K562 (cell line): ENCODE measurements around the gene ZNF648. TPM values are rescaled to one million over a fixed set of nuclear protein-coding genes. Genes with fewer than 3 reads are reported as not detected.

Experiments
- ARHGAP35 ChIP-seq: fragments of 450-650 bp; IDR thresholded peaks from 2 replicates; pipeline ENCODE4 v1.6.1; 2018; ENCODE audit not compliant: partially characterized antibody
- ETV6 ChIP-seq, 3 experiments: fragments of 150-350 bp in 1 of 3; sonication (generic) in 1 of 3; formaldehyde crosslinking in 1 of 3; IDR thresholded peaks; 2 replicates each; pipeline versions ENCODE4 v1.6.1 to v1.8.0; 2014 to 2022; ENCODE audit warnings: borderline replicate concordance in 2 of 3, low read depth in 2 of 3, antibody characterized with exemption in 1 of 3, low read length in 1 of 3, mild to moderate bottlenecking in 1 of 3, missing genetic modification reagents in 1 of 3
- GABPA ChIP-seq: fragments of 200-800 bp; sonication (Bioruptor generic); conservative IDR thresholded peaks from 2 replicates; pipeline ENCODE4 v1.6.1; 2016; ENCODE audit warnings: low read depth, missing genetic modification characterization, missing compliant biosample characterization
- NCOA4 ChIP-seq: fragments of 450-650 bp; IDR thresholded peaks from 2 replicates; pipeline ENCODE4 v1.6.1; 2018; ENCODE audit warnings: mild to moderate bottlenecking; ENCODE audit not compliant: partially characterized antibody
- NFIC ChIP-seq: fragments of 450-650 bp; IDR thresholded peaks from 2 replicates; pipeline ENCODE4 v1.6.1; 2017; ENCODE audit warnings: mild to moderate bottlenecking, inconsistent platforms
- NR3C1 ChIP-seq: sonication (generic); formaldehyde crosslinking; IDR thresholded peaks from 2 replicates; pipeline ENCODE4 v1.8.1; 2022; ENCODE audit warnings: missing genetic modification reagents
- PCBP1 ChIP-seq: fragments of 200-400 bp; formaldehyde crosslinking; IDR thresholded peaks from 2 replicates; pipeline ENCODE4 v1.6.1; 2018; ENCODE audit warnings: mild to moderate bottlenecking, low read depth, low read length; ENCODE audit not compliant: poor library complexity, severe bottlenecking
- RBM34 ChIP-seq: fragments of 200-400 bp; formaldehyde crosslinking; IDR thresholded peaks from 2 replicates; pipeline ENCODE4 v1.6.1; 2018; ENCODE audit warnings: low read length, borderline replicate concordance; ENCODE audit not compliant: insufficient read depth
- SIX5 ChIP-seq, 2 experiments: IDR thresholded peaks; 2 replicates each; pipeline ENCODE4 v1.6.1; 2011; ENCODE audit warnings: low read length in 2 of 2, borderline replicate concordance in 1 of 2, low read depth in 1 of 2, mild to moderate bottlenecking in 1 of 2, moderate library complexity in 1 of 2; ENCODE audit not compliant: insufficient read depth in 1 of 2
- SUPT5H ChIP-seq: fragments of 450-650 bp; IDR thresholded peaks from 2 replicates; pipeline ENCODE4 v1.6.1; 2016
- YY1 ChIP-seq, 3 experiments: IDR thresholded peaks; 2 replicates each; pipeline ENCODE4 v1.6.1; 2011; ENCODE audit warnings: low read length in 2 of 3, mild to moderate bottlenecking in 2 of 3, moderate library complexity in 2 of 3, borderline replicate concordance in 1 of 3, control low read depth in 1 of 3, low read depth in 1 of 3; ENCODE audit not compliant: insufficient read depth in 3 of 3, insufficient replicate concordance in 2 of 3, control insufficient read depth in 1 of 3, insufficient read length in 1 of 3; ENCODE audit errors: extremely low read depth in 1 of 3
- ZNF224 ChIP-seq: sonication (generic); formaldehyde crosslinking; IDR thresholded peaks from 2 replicates; pipeline ENCODE4 v1.8.0; 2022; ENCODE audit warnings: mild to moderate bottlenecking, missing genetic modification reagents
- ZNF316 ChIP-seq: fragments of 450-650 bp; IDR thresholded peaks from 2 replicates; pipeline ENCODE4 v1.6.1; 2016
- ZNF324 ChIP-seq: fragments of 250-450 bp; sonication (Bioruptor Pico); IDR thresholded peaks from 2 replicates; pipeline ENCODE4 v1.4.0; 2020; ENCODE audit warnings: mild to moderate bottlenecking
- ZNF407 ChIP-seq: fragments of 450-650 bp; IDR thresholded peaks from 2 replicates; pipeline ENCODE4 v1.6.1; 2016; ENCODE audit warnings: low read depth
- polyA plus RNA-seq, 8 experiments: library from polyadenylated mRNA; depleted of rRNA in 4 of 8; stranded (reverse) in 5 of 8; unstranded in 3 of 8; fragments of >200 nt; fragmentation: Nextera tagmentation in 2 of 8; fragmentation: Illumina TruSeq in 1 of 8; extraction: Ambion mirVana in 2 of 8; extraction: Trizol in 1 of 8; gene quantifications; 2 replicates each; pipeline versions ENCODE4 v1.2.1 to v1.2.3, GENCODE V29; 2011 to 2014; ENCODE audit warnings: inconsistent platforms in 1 of 8, missing spikeins in 1 of 8
- total RNA-seq, 7 experiments: library from RNA; depleted of rRNA in 6 of 7; stranded (reverse); fragments of >200 nt in 6 of 7; fragmentation: Illumina TruSeq in 2 of 7; extraction: Trizol in 2 of 7; gene quantifications; 2 replicates each; pipeline versions ENCODE4 v1.2.1 to v1.2.3, GENCODE V29; 2011 to 2021; ENCODE audit warnings: low replicate concordance in 1 of 7
- TF ChIP-seq, protein P1 (sequence below): IDR thresholded peaks from 2 replicates; pipeline ENCODE4 v1.6.1; 2012; ENCODE audit warnings: low read depth, low read length, improper control_type of control experiment, borderline replicate concordance

The ZNF648 gene
- total and polyA plus RNA-seq, 9 of the 15 experiments (the other 6 are each of a cell fraction or from before 2014, with no cell fraction given), result 0.06 to 0.27 (median 0.18) TPM; not detected in 2

GRCh38 chr1:182029379-182030331, 31.9 kb downstream of the ZNF648 start (continued):
- TF ChIP-seq, protein P1, sequence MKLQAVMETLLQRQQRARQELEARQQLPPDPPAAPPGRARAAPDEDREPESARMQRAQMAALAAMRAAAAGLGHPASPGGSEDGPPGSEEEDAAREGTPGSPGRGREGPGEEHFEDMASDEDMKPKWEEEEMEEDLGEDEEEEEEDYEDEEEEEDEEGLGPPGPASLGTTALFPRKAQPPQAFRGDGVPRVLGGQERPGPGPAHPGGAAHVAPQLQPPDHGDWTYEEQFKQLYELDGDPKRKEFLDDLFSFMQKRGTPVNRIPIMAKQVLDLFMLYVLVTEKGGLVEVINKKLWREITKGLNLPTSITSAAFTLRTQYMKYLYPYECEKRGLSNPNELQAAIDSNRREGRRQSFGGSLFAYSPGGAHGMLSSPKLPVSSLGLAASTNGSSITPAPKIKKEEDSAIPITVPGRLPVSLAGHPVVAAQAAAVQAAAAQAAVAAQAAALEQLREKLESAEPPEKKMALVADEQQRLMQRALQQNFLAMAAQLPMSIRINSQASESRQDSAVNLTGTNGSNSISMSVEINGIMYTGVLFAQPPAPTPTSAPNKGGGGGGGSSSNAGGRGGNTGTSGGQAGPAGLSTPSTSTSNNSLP, result no peak
- TF ChIP-seq ZNF316, result no peak
- TF ChIP-seq ZNF224 (CRISPR knock-in tag), result no peak
- no peak for TF ChIP-seq NCOA4
- peak in 1 of 3 experiments; percentile 36 for TF ChIP-seq YY1 (IDR thresholded peaks at IDR 0.05; ENCODE audit: borderline replicate concordance in 1 of 3, control insufficient read depth in 1 of 3, extremely low read depth in 1 of 3, insufficient read depth in 3 of 3, insufficient read length in 1 of 3, insufficient replicate concordance in 2 of 3, low read depth in 1 of 3, low read length in 2 of 3)
- TF ChIP-seq ZNF324, result no peak
- TF ChIP-seq ETV6 (IDR thresholded peaks at IDR 0.05; ENCODE audit: borderline replicate concordance in 1 of 2, low read depth in 2 of 2, low read length in 1 of 2), result no peak
- no peak for TF ChIP-seq ETV6 (CRISPR knock-in tag; IDR thresholded peaks at IDR 0.05; ENCODE audit: borderline replicate concordance)
- no peak for TF ChIP-seq NFIC
- no peak for TF ChIP-seq SIX5 (IDR thresholded peaks at IDR 0.05; ENCODE audit: borderline replicate concordance in 1 of 2, insufficient read depth in 1 of 2, low read depth in 1 of 2, low read length in 2 of 2)
- peak; percentile 82 for TF ChIP-seq GABPA (tag)
- no peak for TF ChIP-seq PCBP1
- no peak for TF ChIP-seq ZNF407
- TF ChIP-seq NR3C1, result no peak
- peak; percentile 91 for TF ChIP-seq SUPT5H
- no peak for TF ChIP-seq ARHGAP35
- TF ChIP-seq RBM34, result no peak
